GM21723 (cell line): ENCODE measurements around the gene COL19A1.
"Not testable (repeated sequence)": the region's sequence is repeated elsewhere in the genome, so short reads cannot be mapped to it uniquely, and the experiment has no call there.

Experiments
- ATAC-seq: cut with Tn5 transposase; IDR thresholded peaks from one replicate; pipeline ENCODE4 v1.9.1; 2021; ENCODE audit warnings: mild to moderate bottlenecking, moderate library complexity; ENCODE audit not compliant: unreplicated experiment

Gene COL19A1

DNA sequence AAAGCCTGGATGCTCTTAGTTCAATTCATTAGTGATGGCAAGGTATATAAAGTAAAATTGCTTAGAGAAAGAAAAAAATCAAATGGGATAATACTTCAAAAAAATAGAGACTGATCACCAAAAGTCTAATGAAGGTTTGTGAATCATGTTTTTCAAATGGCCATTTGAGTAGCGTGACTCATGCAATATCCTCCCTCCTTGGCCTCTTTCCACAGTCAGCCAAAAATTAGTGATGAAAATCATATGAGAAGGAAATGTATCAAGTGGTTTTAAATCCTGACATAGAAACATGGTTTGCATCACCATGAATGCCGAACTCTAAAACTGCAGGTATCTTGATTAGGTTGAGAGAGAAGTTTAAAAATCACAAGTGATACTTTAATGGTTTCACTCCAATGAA lies 1.2 kb upstream of the COL19A1 start:
- ATAC-seq, result no peak

GRCh38 chr6:69866770-69867638 lies 648 bp downstream of the COL19A1 start:
- peak; percentile 68 for ATAC-seq

DNA sequence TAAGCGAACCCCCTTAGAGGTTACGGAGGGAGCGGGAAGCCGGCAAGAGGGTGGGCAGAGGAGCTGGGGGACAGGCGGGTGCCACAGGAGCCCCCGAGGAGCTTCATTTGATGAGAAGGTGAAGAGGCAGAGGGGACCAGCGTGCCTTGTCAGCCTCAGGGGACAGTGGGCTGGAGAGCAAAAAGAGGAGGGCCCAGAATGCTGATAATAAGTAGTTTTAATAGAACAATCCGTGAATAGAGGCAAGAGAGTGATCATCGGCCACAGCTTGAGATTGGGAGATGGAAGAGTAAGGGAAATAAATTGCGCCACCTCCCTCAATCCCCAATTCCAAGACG lies 1.3 kb downstream of the COL19A1 start:
- ATAC-seq, result no peak

GRCh38 chr6:69868252-69868804 lies 2.0 kb downstream of the COL19A1 start:
- no peak for ATAC-seq

DNA sequence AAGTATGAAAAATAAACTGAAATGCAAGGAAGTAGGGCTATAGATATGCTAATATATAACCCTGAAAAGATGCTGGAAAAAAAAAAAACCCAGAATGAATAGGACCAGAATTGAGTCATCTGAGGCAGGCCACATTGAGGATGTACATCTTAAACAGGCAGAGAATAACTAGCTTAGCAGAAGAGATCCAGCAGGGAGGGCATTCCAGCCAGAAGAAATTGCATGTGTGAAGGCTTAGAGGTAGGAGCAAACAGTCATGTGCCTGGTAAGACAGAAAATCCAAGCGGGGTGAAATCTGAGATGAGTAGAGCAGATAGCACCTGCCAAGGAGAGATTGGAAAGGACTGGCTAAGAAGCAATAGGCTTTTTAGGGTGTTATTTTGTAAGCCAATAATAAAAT lies 2.6 kb downstream of the COL19A1 start:
- no peak for ATAC-seq

DNA sequence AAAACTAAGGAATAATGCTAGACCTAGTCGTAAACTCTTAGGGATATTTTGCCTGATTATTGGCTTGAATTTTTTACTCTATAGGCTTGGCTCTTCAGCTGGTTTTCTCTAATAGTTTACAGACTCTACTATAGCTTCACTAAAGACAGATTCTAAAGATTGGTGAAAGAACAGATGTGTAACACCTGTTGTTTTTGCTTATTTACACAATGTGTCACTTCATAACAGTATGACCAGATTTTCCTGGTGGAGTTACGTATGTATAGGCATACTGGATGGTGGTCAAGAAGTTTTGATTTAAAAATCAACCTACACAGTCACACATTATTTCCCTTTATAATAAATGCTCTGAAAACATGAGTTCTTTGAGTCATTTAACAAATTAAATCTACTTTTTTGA lies 4.8 kb downstream of the COL19A1 start:
- no peak for ATAC-seq

- no peak for ATAC-seq
Measured at GRCh38 chr6:69873291-69873690, 6.9 kb downstream of the COL19A1 start.

- no peak for ATAC-seq
Measured at GRCh38 chr6:69875715-69876114, 9.4 kb downstream of the COL19A1 start.

DNA sequence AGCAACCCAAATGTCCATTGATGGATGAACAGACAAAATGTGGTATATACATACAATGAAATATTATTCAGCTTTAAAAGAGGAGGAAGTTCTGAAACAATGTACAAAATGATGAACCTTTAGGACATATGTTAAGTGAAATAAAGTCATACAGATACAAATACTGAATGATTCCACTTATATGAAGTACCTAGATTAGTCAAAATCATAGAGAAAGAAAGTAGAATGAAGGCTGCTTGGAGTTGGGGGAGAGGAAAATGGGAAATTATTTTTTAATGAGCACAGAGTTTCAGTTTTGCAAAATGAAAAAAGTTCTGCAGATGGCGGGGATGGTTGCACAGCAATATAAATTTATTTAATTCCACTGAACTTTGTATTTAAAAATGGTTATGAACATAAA lies 12.4 kb downstream of the COL19A1 start:
- ATAC-seq, result no peak

- ATAC-seq, result peak; percentile 40
Measured at GRCh38 chr6:69880601-69881000, 14.2 kb downstream of the COL19A1 start.

DNA sequence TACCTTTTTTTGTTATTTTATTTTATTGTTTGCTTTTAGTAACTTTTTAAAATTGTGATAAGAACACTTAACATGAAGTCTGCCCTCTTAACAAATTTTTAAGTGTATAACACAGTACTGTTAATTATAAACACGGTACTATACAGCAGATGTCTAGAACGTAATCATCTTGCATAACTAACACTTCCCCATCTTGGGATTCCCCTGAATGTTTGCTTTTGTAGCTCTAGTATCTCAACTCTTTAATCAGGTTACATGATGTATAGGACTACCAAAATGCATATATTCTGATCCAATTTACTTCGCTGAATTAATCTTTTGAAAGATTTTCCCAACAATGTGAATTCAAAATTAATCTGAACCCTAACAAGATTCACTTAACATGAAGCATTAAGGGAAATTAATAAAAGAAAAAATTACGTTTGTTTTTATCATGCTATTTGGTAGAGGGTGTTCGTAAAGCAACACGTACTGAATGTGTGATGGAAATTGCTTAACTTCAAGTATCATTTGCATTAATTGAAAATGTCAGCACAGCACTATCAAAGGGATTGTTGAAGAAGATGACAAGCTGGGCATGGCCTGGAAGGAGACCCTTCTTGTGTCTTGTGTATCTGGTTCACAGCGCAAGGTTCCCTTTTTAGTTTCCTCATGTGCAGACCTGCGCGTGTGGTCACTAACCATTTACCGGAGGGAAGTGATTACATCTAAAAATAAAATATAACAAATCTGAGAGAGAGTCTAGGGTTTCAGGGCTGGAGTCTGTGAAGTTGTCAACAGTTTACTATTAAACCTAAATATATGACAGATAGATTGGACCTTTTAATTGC lies 15.2 kb downstream of the COL19A1 start:
- ATAC-seq, result peak; percentile 89

GRCh38 chr6:69883551-69883950 lies 17.2 kb downstream of the COL19A1 start:
- no peak for ATAC-seq

GRCh38 chr6:69884231-69884630 lies 17.9 kb downstream of the COL19A1 start:
- ATAC-seq, result no peak

GRCh38 chr6:69887026-69887425 lies 20.7 kb downstream of the COL19A1 start:
- no peak for ATAC-seq

GRCh38 chr6:69887714-69888345 lies 21.5 kb downstream of the COL19A1 start:
- no peak for ATAC-seq

GRCh38 chr6:69888482-69889233 lies 22.3 kb downstream of the COL19A1 start:
- ATAC-seq, result no peak

GRCh38 chr6:69889234-69889974 lies 23.0 kb downstream of the COL19A1 start:
- ATAC-seq, result not testable (repeated sequence)

DNA sequence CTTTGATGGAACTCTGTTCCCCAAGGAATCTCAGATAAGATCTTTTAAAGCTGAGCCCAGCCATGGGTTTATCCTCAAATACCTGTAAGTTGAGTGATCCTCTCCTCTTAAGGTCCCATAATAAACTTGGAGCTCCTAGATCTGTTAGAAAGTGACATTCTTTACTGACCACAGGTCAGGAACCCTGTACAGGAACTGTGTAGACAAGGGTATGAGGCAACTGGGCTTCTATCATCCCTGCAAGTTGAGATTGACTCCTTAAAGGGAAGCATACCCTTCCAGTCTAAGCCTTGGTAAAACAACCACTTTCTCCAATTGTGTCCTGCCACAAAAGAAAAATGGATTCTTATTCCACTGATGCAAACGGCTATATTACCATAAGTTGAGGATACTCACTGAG lies 26.2 kb downstream of the COL19A1 start:
- not testable (repeated sequence) for ATAC-seq

DNA sequence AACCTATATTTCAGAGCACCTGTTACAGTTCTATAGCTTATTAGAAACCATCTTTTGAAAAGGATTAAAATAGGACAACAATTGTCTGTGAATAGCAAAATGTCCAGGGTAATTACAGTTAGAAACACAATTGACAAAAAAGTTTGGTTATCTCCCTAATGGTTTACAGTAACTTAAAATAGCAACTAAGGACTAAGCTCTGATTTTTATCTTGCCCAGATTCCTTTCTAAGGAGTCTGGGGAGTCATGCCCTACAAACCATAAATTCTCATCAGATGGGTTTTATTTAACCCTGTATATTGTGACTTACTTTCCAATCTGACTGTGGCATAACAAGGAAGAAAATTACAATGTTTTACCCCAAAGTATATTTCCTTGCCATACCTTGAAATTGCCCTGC lies 26.9 kb downstream of the COL19A1 start:
- ATAC-seq, result not testable (repeated sequence)
